ENCODE data around the gene EME2.

EME2 gene

GRCh38 chr16:1784977-1785845, 12.6 kb downstream of the EME2 start:
- H3K27ac ChIP-seq: peak overlapping the region; percentile 92
- no peak for DNase-seq (ENCODE audit: low spot score)
- CTCF ChIA-PET: no interaction called here
- POLR2A ChIA-PET (ENCODE audit: low non-redundant PET): interaction anchor here (0.6 to 1.1 kb wide), 2 partner anchors 11 to 14 kb away, joined by 4 to 5 read pairs; no protein-coding TSS in a partner anchor
- no peak for TF ChIP-seq CTCF (conservative IDR thresholded peaks at IDR 0.05; ENCODE audit: low read depth)

DNA sequence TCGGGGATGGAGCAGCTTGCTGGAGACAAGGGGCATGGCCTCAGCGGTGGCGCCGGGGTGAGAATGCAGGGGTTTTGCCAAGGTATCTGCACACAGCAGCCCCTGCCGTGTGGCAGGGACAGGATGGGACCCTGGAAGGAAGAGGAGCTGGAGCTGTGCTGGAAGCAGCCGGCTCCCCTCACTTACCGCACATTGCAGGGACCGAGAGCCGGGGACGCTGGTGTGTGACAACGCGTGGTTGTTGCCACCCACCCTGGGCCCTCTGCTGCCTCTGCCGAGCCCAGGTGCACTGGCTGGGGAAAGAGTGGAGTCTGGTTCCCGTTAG, 13.2 kb downstream of the EME2 start:
- H3K27ac ChIP-seq: peak overlapping the region; percentile 92
- TF ChIP-seq CTCF (conservative IDR thresholded peaks at IDR 0.05; ENCODE audit: low read depth): no peak
- ChIA-PET CTCF (no interaction called here), POLR2A (ENCODE audit: low non-redundant PET) (no interaction called here)
- DNase-seq (ENCODE audit: low spot score): no peak

GRCh38 chr16:1786242-1787055, 13.8 kb downstream of the EME2 start:
- H3K27ac ChIP-seq: no peak overlapping the region
- DNase-seq (ENCODE audit: low spot score): no peak
- ChIA-PET POLR2A (ENCODE audit: low non-redundant PET) (no interaction called here), CTCF (interaction anchor here (0.6 kb wide), 1 partner anchor 95 kb away, joined by 3 read pairs; no protein-coding TSS in a partner anchor)
- TF ChIP-seq CTCF (conservative IDR thresholded peaks at IDR 0.05; ENCODE audit: low read depth): no peak

GRCh38 chr16:1787056-1787321, 14.4 kb downstream of the EME2 start:
- no peak for DNase-seq (ENCODE audit: low spot score)
- TF ChIP-seq CTCF (conservative IDR thresholded peaks at IDR 0.05; ENCODE audit: low read depth): no peak
- POLR2A ChIA-PET (ENCODE audit: low non-redundant PET): no interaction called here
- CTCF ChIA-PET: interaction anchor here (0.6 kb wide), 1 partner anchor 96 kb away, joined by 3 read pairs; no protein-coding TSS in a partner anchor
- no peak overlapping the region for H3K27ac ChIP-seq

- ChIA-PET CTCF (no interaction called here), POLR2A (ENCODE audit: low non-redundant PET) (no interaction called here)
- DNase-seq (ENCODE audit: low spot score): no peak
- peak overlapping the region; percentile 60; the same call in 1 of the 2 replicates for H3K27ac ChIP-seq
- no peak for TF ChIP-seq CTCF (conservative IDR thresholded peaks at IDR 0.05; ENCODE audit: low read depth)
Observed at GRCh38 chr16:1787322-1788094, 14.9 kb downstream of the EME2 start.

GRCh38 chr16:1788095-1788707, 15.6 kb downstream of the EME2 start:
- no peak for TF ChIP-seq CTCF (conservative IDR thresholded peaks at IDR 0.05; ENCODE audit: low read depth)
- ChIA-PET CTCF (no interaction called here), POLR2A (ENCODE audit: low non-redundant PET) (no interaction called here)
- no peak for DNase-seq (ENCODE audit: low spot score)
- peak overlapping the region; percentile 60 for H3K27ac ChIP-seq

All from RWPE1 (cell line).